Measurements from ENCODE around the gene PAWR. TPM values are rescaled to one million over a fixed set of nuclear protein-coding genes. Genes with fewer than 3 reads are reported as not detected.

PAWR gene
- total RNA-seq, 1 experiment from 2014 or later: 204 TPM

GRCh38 chr12:79681008-79681590, 9.7 kb downstream of the PAWR start:
- DNase-seq: no peak
- TF ChIP-seq EZH2 (IDR thresholded peaks at IDR 0.05; ENCODE audit: low read depth): no peak
- TF ChIP-seq, protein P1, sequence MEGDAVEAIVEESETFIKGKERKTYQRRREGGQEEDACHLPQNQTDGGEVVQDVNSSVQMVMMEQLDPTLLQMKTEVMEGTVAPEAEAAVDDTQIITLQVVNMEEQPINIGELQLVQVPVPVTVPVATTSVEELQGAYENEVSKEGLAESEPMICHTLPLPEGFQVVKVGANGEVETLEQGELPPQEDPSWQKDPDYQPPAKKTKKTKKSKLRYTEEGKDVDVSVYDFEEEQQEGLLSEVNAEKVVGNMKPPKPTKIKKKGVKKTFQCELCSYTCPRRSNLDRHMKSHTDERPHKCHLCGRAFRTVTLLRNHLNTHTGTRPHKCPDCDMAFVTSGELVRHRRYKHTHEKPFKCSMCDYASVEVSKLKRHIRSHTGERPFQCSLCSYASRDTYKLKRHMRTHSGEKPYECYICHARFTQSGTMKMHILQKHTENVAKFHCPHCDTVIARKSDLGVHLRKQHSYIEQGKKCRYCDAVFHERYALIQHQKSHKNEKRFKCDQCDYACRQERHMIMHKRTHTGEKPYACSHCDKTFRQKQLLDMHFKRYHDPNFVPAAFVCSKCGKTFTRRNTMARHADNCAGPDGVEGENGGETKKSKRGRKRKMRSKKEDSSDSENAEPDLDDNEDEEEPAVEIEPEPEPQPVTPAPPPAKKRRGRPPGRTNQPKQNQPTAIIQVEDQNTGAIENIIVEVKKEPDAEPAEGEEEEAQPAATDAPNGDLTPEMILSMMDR (conservative IDR thresholded peaks at IDR 0.05): no peak
- POLR2A ChIA-PET (ENCODE audit: unreplicated experiment): no interaction called here
- Histone ChIP-seq H2AFZ (no peak overlapping the region), H4K20me1 (ENCODE audit: insufficient read depth) (peaks cover 44% of the 10 kb centered on the region), H3K9me3 (ENCODE audit: insufficient read depth, low read depth) (no peaks in the 10 kb centered on the region), H3K36me3 (ENCODE audit: low read depth) (peaks cover 31% of the 10 kb centered on the region), H3K27ac (no peak overlapping the region), H3K9me2 (ENCODE audit: insufficient read depth) (no peaks in the 10 kb centered on the region), H3K4me1 (replicated peaks; ENCODE audit: insufficient read depth) (peaks cover 50% of the 10 kb centered on the region), H3K4me2 (no peak overlapping the region), H3K27me3 (ENCODE audit: insufficient read depth, low read depth) (no peaks in the 10 kb centered on the region), H3F3A (ENCODE audit: insufficient read depth, low read depth) (peaks cover 32% of the 10 kb centered on the region), H3K79me2 (ENCODE audit: low read depth) (peaks cover 99% of the 10 kb centered on the region), H3K4me3 (no peak overlapping the region)
- BruUV-seq (replicated peaks): no TSS peak
- CTCF ChIA-PET: interaction anchor here (0.6 kb wide), 1 partner anchor 103 kb away, joined by 7 read pairs; no protein-coding TSS in a partner anchor
- intact Hi-C loops (cut with micrococcal nuclease; ENCODE audit: unreplicated experiment): no loop called here

GRCh38 chr12:79680051-79680450, 10.7 kb downstream of the PAWR start:
- ChIA-PET POLR2A (ENCODE audit: unreplicated experiment) (no interaction called here), CTCF (no interaction called here)
- Histone ChIP-seq H3K27me3 (ENCODE audit: insufficient read depth, low read depth) (no peaks in the 10 kb centered on the region), H3F3A (ENCODE audit: insufficient read depth, low read depth) (peaks cover 36% of the 10 kb centered on the region), H3K9me3 (ENCODE audit: insufficient read depth, low read depth) (no peaks in the 10 kb centered on the region), H3K79me2 (ENCODE audit: low read depth) (peaks cover 99% of the 10 kb centered on the region), H3K27ac (no peak overlapping the region), H2AFZ (no peak overlapping the region), H3K4me2 (no peak overlapping the region), H3K9me2 (ENCODE audit: insufficient read depth) (no peaks in the 10 kb centered on the region), H4K20me1 (ENCODE audit: insufficient read depth) (peaks cover 43% of the 10 kb centered on the region), H3K4me1 (replicated peaks; ENCODE audit: insufficient read depth) (peaks cover 43% of the 10 kb centered on the region), H3K36me3 (ENCODE audit: low read depth) (peaks cover 26% of the 10 kb centered on the region; the same call in 1 of the 2 replicates), H3K4me3 (no peak overlapping the region)
- intact Hi-C loops (cut with micrococcal nuclease; ENCODE audit: unreplicated experiment): no loop called here
- BruUV-seq (replicated peaks): no TSS peak
- no peak for DNase-seq
- TF ChIP-seq EZH2 (IDR thresholded peaks at IDR 0.05; ENCODE audit: low read depth): no peak
- TF ChIP-seq, protein P1 (conservative IDR thresholded peaks at IDR 0.05): no peak

DNA sequence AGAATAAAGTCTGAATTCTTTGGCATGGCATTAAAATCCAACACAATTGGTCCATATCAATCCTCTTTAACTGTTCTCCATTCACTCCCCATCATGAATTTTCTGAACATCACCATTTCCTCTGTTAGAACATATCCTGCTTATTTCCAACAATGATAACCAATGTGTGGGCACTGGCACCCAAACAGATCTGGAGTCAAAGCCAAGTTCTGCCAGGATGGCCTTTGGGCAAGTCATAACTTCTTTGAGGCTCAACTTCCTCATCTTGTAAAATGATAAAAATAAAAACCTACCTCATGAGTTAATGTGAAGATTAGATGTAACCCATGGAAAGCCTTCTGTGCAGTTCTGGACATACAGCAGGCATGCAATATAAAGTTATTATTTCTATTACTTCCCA, 12.5 kb downstream of the PAWR start:
- H3K4me1 ChIP-seq (replicated peaks; ENCODE audit: insufficient read depth): peaks cover 30% of the 10 kb centered on the region
- H3K9me2 ChIP-seq (ENCODE audit: insufficient read depth): no peaks in the 10 kb centered on the region
- H3K4me2 ChIP-seq: no peak overlapping the region
- no peaks in the 10 kb centered on the region; the same call in 1 of the 2 replicates for H3K9me3 ChIP-seq (ENCODE audit: insufficient read depth, low read depth)
- peaks cover 99% of the 10 kb centered on the region for H3K79me2 ChIP-seq (ENCODE audit: low read depth)
- no peak for DNase-seq
- H3K36me3 ChIP-seq (ENCODE audit: low read depth): peaks cover 39% of the 10 kb centered on the region
- no peak overlapping the region for H3K27ac ChIP-seq
- no peak overlapping the region for H3K4me3 ChIP-seq
- intact Hi-C loops (cut with micrococcal nuclease; ENCODE audit: unreplicated experiment): no loop called here
- peaks cover 40% of the 10 kb centered on the region; the same call in 1 of the 2 replicates for H4K20me1 ChIP-seq (ENCODE audit: insufficient read depth)
- H2AFZ ChIP-seq: no peak overlapping the region
- CTCF ChIA-PET: no interaction called here
- no peak for TF ChIP-seq EZH2 (IDR thresholded peaks at IDR 0.05; ENCODE audit: low read depth)
- TF ChIP-seq, protein P1 (conservative IDR thresholded peaks at IDR 0.05): no peak
- no TSS peak for BruUV-seq (replicated peaks)
- POLR2A ChIA-PET (ENCODE audit: unreplicated experiment): no interaction called here
- H3K27me3 ChIP-seq (ENCODE audit: insufficient read depth, low read depth): no peaks in the 10 kb centered on the region
- H3F3A ChIP-seq (ENCODE audit: insufficient read depth, low read depth): peaks cover 28% of the 10 kb centered on the region
